Skeletal muscle cell (primary cell): ENCODE measurements around the gene XPR1.

Experiments used
- DNase-seq: peaks from one replicate; pipeline ENCODE4 v3.0.0-alpha.2; 2010; ENCODE audit warnings: low read depth
- H3K4me3 ChIP-seq: 2 replicates; pipeline ENCODE4 v1.5.1; 2011; ENCODE audit warnings: low read depth, mild to moderate bottlenecking, control low read depth, low read length, moderate library complexity

The XPR1 gene

DNA sequence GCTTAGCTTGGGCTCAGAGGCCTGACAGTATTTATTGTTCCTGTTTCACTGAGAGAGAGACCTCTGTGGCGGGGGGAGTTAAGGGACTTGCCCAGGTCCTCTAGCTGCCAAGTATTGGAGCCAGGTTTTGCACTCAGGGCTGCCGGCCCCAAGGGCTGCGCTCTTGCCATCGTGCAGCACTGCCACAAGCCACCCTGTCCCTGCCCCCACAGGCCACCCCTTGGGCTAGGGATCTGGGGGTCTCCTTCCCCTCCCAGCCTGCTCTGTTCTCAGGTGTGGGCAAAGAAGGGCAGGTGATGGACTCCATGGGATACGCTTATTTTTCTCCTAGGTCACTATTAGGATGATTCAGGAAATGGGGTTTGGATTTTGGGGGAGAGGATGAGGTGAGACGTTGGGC, 289.6 kb downstream of the XPR1 start:
- no peak overlapping the region for H3K4me3 ChIP-seq
- DNase-seq = no peak

DNA sequence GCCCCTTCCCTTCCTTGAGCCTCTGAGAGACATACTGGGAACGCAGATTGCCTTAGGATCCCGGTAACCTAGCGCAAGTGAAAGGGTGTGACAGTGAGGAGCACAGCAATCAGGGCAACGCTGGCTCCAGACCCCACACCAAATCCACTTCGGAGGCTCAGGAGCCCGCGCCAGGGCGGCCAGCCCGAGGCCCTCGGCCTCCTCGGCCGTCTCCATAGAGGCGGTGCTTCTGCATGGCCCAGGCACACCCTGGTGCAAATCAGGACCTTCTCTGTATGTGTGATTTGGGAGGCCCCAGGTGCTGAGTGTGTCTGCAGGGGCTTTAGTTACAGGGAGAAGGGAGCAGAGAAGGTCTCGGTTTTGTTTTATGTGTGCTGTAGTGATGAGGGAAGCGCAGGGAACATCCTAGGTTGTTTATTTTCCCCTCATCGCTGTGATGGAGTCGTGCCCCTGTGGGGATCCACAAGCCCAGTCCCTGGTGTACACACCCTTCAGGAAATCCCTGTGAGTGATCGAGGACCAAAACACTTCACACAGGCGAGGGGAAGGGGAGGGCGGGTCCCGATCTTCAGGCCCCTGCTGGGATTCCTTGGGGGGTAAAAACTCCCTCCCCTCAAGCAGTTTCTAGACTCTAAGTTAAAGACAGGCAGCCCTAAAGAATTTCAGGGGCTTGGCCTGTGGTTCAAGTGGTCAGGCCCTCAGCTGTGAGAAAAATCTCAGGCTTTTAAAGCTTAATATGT, 290.2 kb downstream of the XPR1 start:
- no peak for DNase-seq

DNA sequence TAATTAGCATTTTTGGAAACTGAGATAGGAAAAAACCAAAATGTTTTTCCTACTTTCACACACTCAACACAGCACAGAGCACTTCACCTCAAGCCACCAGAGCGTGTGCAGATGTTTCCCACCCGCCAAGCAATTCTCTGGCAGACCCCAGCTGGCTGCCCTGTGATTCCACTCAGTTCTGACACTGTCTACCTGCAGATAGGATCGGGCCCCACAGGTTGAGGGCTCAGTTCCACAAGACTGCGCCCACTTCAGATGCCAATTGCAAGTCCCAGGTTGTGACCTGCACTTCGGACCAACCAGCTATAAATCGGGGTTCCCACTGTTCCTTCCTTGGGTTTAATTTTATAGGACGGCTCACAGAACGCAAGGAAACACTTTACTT, 290.8 kb downstream of the XPR1 start:
- no peak for DNase-seq

More for the DNA sequence above, 290.2 kb downstream of the XPR1 start:
- H3K4me3 ChIP-seq = no peak overlapping the region

DNA sequence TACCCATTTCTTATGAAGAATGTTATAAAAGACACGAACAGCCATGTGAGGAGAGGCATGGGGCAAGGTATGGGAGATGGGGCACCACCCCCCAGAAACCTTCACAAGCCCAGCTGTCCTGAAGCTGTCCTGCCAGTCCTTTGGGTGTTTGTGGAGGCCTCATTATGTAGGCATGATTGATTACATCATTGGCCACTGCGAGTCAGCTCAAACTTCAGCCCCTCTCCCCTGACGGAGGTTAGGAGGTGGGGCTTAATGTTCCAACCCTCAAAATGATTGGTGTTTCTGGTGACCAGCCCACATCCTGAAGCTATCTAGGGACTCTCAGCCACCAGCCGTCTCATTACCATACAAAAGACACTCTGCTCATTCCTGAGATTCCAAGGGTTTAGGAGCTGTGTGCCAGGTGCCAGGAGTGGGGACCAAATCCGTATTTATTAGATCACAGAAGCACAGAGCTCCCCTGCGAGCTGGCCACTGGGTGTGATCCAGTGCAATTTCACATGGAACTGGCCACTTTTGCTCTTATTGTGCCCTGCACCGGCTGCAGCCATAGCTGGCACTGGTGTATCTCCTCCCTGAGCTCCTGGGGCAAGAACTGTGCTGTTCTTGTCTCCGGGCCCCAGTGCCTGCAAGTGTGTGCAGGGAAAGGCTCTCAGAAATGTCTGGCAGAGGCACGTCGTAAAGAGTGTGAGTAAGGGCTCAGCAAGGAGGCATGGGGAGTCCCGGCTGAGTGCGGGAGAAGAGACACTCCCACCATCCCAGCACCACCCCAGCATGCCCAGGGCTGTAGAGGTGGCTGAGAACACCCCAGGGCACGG, 291.4 kb downstream of the XPR1 start:
- no peak overlapping the region for H3K4me3 ChIP-seq
- peak; percentile 20 for DNase-seq

More for the DNA sequence above, 290.8 kb downstream of the XPR1 start:
- no peak overlapping the region for H3K4me3 ChIP-seq

DNA sequence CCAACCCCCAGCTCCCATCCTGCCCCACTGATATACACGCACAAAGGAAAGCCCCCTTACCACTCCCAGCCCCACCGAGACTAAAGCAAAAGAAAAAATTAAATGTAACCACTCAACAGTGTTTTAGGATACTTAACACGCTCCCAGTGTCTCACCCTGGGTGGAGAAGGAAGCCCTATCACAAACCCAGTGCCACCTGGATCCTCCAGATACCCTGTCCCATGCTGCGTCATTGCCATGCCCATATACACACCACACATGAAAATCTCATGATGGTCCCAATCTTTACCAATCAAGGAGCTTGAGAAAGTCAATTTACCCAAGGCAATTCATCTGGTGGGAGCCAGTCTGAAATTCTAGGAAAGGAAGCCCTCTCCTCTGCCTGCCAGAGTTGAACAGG, 292.1 kb downstream of the XPR1 start:
- no peak for DNase-seq
- no peak overlapping the region for H3K4me3 ChIP-seq

DNA sequence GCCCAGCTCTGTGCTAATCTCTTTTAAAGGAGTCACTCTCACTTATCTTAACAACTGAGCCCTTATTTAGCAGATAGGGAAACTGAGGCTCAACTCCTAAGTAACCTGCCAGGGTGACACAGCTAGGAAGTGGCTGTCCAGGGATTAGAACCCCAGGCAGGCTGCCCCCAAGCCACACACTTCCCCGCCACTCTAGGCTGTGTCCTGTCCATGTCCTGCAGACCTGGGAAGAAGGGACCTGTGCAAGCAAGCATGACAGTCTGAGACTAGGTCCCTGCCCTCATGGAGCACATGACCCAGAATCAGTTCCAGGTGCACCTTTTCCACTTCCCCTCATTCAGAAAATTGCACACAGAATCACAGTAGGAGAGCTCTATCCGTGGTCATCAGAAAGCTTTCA, 293.1 kb downstream of the XPR1 start:
- no peak for DNase-seq
- no peak overlapping the region for H3K4me3 ChIP-seq

DNA sequence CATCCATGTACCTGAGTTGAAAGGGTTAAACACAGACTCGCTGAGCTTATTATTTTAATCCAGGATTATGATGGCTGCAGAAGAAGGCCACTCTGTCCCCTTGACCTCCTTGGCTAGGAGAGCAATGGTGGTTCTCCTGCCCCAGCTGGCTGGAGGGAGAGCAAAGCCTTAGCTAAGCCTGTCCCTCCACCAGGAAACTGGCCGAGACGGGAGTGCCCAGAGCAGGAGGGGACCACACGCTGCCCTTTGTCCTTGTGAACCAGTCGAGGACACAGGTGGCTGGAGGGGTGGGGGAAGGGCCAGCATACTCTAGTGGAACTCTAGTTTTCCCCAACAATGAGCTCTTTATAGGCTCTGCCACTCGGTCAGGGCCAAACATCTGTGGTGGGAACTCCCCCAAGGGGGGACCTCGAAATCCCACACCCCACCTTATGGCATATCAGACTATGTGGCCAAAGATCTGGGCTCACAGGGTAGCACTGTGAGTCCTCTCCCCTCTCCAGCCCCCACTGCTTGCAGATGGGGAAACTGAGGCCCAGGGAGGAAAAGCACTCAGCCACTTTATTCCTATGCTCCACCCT, 293.7 kb downstream of the XPR1 start:
- no peak overlapping the region for H3K4me3 ChIP-seq
- DNase-seq = no peak

DNA sequence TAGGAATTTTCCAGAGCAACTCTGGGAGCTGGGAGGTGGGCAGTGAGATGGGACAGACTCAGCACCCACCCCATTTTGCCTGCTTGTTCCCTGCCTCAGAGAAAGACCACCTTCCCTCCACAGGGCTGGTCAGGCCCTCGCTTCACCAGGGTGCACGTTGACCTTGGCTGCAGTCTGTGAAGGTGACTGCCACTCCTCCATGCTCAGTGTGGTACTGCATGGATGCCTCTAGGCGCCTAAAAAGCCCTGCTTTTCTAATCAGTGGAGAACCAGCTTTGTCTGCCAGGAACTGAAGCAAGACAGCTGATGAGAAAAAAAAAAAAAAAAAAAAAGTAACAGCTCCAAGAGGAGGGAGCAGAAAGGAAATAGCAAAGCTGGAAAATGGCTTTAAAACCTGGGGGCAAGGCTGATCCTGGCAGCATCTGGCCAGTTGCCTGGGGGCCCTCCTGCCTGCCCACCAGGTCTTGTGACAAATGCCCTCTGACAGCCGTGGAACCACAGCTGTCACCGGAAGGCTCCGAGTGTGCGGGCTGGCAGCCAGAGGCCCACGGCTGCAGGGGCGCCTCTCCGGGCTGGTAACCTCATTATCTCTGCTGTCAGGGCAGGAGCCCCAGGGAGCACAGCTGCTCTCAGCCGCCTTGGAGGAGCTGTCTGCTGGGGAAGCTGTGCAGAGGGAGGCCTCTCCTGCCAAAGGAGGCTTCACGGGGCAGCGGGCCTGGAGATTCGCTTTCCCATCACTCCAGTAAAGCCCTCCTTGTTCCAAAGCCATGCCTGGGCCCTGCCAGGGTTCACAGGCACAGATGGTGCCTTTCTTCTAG, 294.6 kb downstream of the XPR1 start:
- no peak overlapping the region for H3K4me3 ChIP-seq
- peak; percentile 38 for DNase-seq

DNA sequence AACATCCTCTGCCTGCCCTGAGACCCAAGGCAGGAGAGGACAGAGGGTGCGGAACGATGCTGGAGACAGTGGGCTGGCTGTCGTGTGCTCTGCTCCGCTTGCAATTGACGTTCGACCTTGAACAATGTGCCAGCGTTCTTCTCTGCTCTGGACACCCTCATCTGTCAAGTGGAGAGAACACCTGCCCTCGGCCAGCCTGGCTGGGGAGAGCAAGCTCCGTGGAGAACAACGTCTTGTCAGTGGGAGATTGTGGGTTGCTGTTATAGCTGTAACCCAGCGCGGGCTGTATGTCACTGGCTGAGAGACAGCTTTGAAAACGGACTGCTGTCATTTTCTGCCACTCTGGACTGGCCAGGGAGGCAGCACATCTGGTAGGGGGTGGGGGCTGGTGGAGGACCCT, 295.5 kb downstream of the XPR1 start:
- DNase-seq = no peak
- no peak overlapping the region for H3K4me3 ChIP-seq

DNA sequence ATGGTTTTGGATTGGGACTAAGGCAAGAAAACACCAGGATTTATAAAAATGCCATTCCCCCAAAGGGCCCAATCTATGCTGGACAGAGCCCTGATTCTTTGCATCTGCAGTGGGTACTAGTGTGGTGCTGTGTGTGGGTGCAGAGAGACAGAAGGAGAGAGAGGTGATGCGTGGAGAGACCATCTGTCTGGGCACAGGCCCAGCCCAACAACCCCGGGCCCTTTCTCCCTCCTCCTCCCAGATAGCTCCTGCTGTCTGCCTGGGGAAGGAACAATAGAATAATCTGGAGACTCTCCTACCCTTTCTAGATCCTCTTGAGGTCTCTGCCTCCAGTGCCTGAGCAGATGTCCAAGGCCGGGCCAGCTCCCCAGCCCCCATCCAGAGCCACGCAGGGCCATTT, 296.0 kb downstream of the XPR1 start:
- no peak overlapping the region for H3K4me3 ChIP-seq
- DNase-seq = no peak

DNA sequence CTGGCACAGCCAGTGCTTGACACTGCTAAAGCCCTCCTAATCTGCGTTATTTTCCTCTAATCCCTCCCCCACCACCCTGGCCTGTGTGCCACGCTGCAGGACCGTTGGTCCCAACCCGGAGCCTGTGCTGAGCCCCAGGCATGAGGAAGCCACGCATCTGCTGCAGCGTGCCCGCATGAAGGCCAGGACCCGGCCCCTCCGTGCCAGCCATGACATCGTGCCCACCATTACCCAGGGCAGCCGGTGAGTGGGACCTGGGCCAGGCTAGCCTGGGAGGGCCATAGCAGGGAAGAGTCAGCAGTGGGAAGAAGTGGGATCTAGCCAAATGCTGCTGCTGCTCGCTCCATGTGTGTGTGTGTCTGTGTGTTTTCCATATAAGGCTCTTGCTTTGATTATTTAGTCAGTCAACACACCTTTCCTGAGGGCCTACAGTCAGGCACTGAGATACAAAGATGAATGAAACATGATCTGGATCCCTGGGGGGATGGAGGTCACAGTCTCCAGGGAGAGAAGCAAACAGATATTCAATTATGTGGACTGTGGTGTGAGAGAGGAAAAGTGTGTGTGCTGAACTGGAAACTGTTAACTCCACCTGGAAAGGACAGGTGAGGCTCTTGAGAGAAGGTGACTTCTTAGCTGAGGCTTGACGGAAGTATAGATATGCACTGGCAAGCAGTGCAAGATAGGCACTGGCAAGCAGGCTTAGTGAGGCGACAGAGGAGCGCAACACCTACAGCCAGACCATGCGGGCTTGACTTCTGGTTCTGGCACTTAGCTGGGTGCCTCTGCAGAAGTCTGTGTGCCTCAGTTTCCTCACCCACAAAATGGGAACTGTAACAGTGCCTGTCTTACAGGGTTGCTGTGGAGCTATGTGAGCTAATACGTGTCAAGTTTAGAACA, 296.8 kb downstream of the XPR1 start:
- DNase-seq = no peak
- no peak overlapping the region for H3K4me3 ChIP-seq

DNA sequence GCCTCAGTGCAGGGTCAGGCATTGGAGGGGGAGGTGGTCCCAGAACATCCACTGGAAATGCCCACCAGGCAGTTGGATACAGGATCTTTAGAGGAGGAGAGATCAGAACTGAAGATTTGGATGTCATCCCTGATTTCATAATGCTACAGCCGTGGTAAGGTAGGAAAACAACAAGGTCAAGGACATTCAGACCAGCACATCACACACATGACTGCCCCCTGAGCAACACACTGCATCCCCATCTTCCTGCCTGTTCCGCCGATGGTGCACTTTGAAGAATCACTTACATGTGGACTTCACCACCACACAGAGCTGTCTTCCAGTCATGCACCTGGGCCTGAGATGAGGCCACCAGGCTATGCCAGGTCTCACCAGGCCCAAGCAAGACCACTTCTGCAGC, 297.6 kb downstream of the XPR1 start:
- DNase-seq = no peak
- no peak overlapping the region for H3K4me3 ChIP-seq

DNA sequence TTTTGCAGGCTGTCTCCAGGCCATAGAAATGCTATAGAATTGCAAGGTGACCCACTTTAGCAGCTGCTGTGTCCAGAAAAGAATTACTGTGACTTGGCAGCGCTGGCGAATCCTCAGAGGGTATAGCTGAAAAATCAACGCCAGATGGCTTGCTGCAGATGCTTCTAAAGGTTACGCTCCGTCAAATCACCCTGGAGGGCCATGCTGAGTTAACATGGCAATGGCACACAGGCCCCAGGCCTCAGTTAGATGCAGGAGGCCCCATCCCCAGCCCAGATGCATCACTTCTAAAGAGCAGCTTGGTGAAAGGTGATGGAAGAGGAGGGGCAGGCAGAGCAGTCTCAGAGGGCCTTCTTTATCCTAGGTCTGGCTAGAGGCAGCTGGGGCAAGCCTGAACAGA, 298.9 kb downstream of the XPR1 start:
- DNase-seq = no peak
- no peak overlapping the region for H3K4me3 ChIP-seq

DNA sequence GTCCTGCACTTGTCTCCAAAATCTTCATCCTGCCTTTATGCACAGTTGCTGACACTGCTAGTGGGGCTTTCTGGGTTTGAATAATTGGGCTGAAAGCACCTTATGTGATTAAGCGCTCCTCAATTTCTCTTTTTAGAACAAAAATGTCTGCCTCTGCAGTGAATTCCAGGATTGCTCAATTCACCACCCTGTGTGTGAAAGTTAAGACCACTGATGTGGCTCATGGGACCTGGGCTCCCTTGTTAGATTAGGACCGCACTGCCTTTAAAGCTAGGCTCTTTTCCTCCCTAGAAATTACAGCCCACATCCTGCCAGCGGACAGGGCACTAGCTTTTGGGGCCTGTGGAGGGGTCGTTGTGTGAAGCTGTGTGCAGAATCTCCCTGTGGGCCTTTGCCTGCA, 299.7 kb downstream of the XPR1 start:
- DNase-seq = no peak
- no peak overlapping the region for H3K4me3 ChIP-seq

DNA sequence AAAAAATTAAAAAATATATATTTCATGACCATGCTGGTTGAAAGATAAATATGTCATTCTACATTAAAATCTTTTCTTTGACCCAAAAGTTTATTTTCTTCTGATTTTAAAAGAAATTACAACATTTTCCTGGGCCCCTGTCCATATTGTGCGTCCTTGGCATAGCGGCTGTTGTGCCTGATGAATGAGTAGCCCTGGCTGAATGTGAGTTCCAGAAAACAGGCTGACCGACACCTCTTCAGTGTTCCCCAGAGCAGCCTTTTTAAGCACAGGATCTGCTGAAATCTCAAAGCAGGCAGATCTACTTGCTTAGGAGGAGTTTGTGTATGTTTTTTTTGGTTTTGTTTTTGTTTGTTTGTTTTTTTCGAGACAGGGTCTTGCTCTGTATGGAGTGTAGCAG, 300.6 kb downstream of the XPR1 start:
- no peak for DNase-seq

DNA sequence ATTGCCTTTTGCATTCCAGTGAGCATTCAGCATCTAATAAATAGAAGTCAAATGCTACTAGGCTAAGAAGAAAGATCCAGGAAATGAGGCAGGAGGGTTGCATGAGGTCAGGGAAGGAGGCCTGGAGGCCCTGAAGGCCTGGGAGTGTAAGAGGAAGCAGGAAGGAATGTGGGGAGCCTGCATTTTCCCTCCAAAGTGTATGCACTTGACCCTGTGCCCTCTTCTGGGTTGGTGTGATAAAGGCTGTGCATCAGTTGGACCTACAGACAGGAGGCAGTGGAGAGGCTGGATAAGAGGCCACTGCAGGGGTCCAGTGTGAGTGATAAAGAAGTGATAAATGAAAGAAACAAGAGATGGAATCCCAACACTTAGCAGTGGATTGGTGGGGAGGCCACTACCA, 301.3 kb downstream of the XPR1 start:
- DNase-seq = no peak
- no peak overlapping the region for H3K4me3 ChIP-seq

More for the DNA sequence above, 300.6 kb downstream of the XPR1 start:
- H3K4me3 ChIP-seq = no peak overlapping the region

DNA sequence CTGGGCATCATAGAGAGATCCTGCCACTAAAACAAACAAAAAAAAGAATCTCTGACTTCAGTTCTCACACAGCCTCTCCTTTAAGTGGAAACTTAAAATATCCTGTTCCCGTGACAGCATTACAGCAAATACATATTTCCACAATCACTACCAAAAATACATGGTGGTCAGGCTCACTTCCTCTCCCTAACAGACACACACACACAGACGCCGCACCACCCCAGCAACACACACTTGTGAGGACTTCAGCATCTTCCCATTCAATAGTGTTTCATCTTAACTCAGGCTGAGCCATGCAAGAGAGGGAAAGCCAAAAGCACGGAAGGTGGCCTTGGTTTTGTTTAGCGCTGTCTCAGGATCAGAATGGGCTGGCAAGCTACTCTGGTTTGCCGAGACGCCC, 302.7 kb downstream of the XPR1 start:
- no peak overlapping the region for H3K4me3 ChIP-seq
- DNase-seq = no peak

DNA sequence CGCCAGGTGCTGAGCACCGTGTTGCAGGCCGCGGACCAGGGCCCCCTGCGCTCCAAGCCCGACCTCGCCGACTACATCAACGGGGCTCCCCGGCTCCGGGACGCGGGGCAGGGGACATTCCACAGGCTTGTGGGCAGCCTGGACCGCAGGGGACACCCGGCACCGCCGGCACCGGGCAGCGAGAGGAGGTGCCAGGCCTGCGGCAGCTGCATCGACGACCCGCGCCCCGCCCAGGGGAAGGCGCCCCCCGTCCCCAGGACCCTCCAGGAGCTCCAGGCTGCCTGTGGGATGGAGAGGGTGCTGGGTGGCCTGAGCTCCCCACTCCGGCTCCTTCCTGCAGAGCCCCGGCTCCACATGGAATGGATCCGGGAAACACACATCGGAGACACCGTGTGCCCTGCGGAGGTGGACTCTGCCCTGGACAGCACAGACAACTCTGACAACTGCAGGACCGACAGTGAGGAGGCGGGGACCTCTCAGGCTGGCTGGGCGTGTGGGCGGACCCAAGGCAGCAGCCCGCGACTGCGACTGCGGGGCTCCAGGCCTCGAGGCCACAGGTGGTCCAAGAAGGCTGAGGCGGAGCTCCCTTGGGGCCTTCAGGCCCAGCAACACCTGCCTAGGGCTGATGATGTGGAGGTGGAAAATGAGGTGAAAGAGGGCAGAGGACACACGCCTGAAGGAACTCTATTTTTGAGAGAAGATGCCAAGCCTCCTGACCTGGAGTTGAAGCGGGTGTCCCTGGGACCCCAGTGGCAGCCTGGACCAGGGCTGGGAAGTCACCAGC, 303.7 kb downstream of the XPR1 start:
- no peak for DNase-seq
- no peak overlapping the region for H3K4me3 ChIP-seq
